Esophagus muscularis mucosa (tissue), 4 donors: Measurements from ENCODE around the gene RAB11A.

Experiments used
- CTCF ChIP-seq, 3 experiments: fragments of 200-600 bp in 2 of 3; fragments of 450-650 bp in 1 of 3; sonication (generic) in 2 of 3; IDR thresholded peaks; one replicate each; pipeline ENCODE4 v1.5.1; 2017 to 2019; ENCODE audit warnings: antibody characterized with exemption in 3 of 3, mild to moderate bottlenecking in 2 of 3, moderate library complexity in 1 of 3
- EP300 ChIP-seq: sonication (generic); formaldehyde crosslinking; IDR thresholded peaks from one replicate; pipeline ENCODE4 v1.6.1; 2017; ENCODE audit warnings: antibody characterized with exemption
- POLR2A ChIP-seq: fragments of 450-650 bp; IDR thresholded peaks from one replicate; pipeline ENCODE4 v1.6.1; 2017; ENCODE audit warnings: antibody characterized with exemption, moderate library complexity, mild to moderate bottlenecking, low read depth

GRCh38 chr15:65877749-65878148 is 8.5 kb downstream of the RAB11A start:
- TF ChIP-seq CTCF (IDR thresholded peaks at IDR 0.05) = no peak
- no peak for TF ChIP-seq EP300
- TF ChIP-seq POLR2A = no peak
